GM18508 (cell line): Measurements from ENCODE around the gene TESMIN.

ENCODE experiments used
- ATAC-seq: cut with Tn5 transposase; IDR thresholded peaks from one replicate; pipeline ENCODE4 v1.9.1; 2021; ENCODE audit warnings: moderate number of reproducible peaks; ENCODE audit not compliant: insufficient read depth, unreplicated experiment

Gene TESMIN, protein sequence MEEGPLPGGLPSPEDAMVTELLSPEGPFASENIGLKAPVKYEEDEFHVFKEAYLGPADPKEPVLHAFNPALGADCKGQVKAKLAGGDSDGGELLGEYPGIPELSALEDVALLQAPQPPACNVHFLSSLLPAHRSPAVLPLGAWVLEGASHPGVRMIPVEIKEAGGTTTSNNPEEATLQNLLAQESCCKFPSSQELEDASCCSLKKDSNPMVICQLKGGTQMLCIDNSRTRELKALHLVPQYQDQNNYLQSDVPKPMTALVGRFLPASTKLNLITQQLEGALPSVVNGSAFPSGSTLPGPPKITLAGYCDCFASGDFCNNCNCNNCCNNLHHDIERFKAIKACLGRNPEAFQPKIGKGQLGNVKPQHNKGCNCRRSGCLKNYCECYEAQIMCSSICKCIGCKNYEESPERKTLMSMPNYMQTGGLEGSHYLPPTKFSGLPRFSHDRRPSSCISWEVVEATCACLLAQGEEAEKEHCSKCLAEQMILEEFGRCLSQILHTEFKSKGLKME

GRCh38 chr11:68751331-68751856 is at the start of gene TESMIN:
TESMIN (minus strand) TSS chr11:68751520; CDS start chr11:68750660, 860 bp downstream.
- no peak for ATAC-seq

- ATAC-seq, result no peak
These were observed 47.0 kb upstream of the TESMIN start for GRCh38 chr11:68798221-68798813.

GRCh38 chr11:68796801-68797200 is 45.5 kb upstream of the TESMIN start:
- ATAC-seq, result no peak

DNA sequence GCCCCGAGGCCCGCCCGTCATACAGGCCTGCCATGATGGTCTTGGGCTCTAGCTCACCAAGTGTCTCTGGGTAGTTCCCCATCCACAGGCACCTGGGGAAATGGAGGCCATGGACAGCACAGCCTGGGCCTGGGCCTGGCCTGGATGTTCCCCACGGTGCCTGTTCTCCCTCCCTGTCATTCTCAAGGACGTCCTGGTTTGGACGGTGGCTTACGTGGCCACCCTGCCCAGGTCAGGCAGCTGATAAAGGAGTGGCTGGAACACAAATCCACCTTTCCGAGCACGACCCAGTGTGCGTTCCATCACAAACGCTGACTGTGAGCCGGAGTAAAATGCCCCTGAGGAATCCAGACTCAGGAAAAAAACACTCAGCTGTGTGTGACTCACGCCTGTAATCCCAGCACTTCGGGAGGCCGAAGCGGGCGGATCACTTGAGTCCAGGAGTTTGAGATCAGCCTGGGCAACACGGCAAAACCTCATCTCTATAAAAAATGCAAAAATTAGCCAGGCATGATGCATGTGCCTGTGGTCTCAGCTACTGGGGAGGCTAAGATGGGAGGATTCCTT is 41.2 kb upstream of the TESMIN start:
- no peak for ATAC-seq

GRCh38 chr11:68784653-68785052 is 33.3 kb upstream of the TESMIN start:
- no peak for ATAC-seq

DNA sequence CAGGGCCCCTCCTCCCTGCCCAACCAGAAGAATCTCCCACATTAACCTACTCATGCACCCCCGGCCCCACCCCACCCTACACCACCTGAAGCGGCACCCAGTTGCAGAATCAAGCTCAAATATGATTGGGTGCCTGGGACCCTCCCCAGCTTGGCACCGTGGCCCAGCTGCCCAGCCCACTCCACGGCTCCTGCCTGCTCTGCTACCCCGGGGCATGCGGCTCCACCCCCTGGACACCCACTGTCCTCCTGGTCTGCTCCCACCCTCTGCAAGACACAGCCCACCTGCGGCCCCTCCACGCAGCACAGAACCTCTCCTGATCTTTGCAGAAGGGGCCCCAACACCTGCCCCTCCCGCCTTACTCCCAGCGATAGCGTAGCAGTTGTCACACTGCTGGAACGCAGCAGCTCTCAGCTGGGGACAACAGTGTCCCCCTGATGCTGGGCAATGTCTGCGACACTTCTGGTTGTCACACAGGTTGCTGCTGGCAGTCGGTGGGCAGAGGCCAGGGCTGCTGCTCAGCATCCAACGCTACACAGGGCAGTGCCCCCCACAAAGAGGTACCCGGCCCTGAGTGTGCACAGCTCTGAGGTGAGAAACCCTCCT is 32.0 kb upstream of the TESMIN start:
- no peak for ATAC-seq

- no peak for ATAC-seq
These were observed 31.4 kb upstream of the TESMIN start for GRCh38 chr11:68782711-68783110.

- ATAC-seq, result no peak
These were observed 29.5 kb upstream of the TESMIN start for GRCh38 chr11:68780829-68781228.

GRCh38 chr11:68778205-68778604 is 26.9 kb upstream of the TESMIN start:
- no peak for ATAC-seq

DNA sequence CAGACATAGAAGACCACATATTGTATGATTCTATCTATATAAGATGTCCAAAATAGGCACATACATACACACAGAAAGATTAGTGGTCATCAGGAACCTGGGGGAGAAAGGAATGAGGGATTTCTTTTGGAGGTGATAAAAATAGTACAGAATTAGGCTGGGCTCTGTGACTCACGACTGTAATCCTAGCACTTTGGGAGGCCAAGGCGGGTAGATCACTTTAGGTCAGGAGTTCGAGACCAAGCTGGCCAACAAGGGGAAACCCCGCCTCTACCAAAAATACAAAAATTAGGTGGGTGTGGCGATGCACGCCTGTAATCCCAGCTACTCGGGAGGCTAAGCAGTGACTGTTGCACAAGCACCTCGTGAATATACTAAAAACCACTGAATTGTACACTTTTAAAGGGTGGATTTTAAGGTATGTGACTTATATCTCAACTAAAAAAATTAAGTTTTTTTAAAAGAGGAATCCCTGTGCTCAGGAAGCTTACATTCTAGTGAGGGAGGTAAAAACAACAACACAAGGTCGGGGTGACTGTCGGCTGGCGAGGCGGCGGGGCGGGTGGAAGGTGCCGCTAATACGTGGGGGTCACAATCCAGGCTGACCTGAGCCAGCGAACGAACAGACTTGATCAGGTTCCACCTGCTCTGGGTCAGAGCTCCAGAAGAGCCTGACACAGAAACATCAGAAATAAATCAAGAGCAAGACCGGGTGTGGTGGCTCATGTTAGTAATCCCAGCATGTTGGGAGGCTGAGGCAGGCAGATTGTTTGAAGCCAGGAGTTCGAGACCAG is 25.3 kb upstream of the TESMIN start:
- ATAC-seq, result no peak

GRCh38 chr11:68775951-68776388 is 24.6 kb upstream of the TESMIN start:
- ATAC-seq, result no peak

DNA sequence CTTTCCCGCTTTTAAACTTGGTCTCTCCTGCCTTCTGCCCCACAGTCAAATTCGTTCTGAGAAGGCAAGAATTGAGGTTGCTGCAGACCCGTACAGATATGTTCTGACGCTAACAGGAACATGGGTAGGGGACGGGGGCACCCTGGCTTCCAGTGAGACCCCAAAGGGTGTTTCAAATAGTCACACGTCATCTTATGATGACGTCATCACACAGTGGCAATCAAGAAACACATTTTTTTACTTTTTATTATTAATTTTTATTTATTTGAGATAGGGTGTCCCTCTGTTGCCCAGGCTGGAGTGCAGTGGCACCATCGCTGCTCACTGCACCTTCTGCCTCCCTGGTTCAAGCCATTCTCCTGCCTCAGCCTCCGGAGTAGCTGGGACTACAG is 22.9 kb upstream of the TESMIN start:
- no peak for ATAC-seq

GRCh38 chr11:68773521-68774193 is 22.3 kb upstream of the TESMIN start:
- ATAC-seq, result no peak

DNA sequence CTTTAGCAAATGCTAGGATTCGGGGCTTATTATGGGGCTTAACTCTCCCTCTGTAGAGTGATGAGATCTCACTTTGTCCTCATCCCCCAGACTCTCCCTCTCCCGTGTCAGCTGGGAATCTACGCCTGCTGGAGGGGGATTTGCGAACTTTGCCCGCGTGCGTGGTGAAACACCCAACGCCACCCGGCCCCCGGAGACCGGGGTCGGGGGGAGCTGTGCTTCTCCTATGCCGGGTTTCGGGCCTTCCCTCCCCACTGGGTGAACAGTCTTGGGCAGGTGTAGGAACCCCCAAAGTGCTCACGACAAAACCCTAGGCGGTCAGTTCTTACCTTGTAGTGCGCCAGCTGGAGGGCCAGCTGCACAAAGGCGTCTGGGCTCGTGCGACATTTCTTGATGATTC is 21.6 kb upstream of the TESMIN start:
- no peak for ATAC-seq

- ATAC-seq, result no peak
These were observed 19.5 kb upstream of the TESMIN start for GRCh38 chr11:68770781-68771180.

DNA sequence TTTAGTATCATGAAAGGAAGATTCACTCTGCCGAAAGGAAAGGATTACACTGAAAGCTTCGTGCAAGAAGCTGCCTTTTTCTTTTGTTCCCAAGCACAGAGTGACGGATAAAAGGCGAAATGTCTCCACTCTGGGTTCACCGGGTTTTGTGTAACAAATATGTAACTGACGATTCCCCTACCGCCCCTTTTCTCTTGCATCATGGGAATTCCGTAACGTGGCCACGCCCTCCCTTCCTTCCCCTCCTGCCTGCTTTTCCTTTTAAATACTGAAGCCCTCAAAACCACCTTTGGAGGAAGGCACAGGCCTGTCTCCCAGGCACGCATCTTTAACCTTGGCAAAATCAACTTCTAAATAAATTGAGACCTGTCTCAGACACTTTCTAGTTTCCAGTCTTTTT is 16.4 kb upstream of the TESMIN start:
- ATAC-seq, result no peak

- ATAC-seq, result no peak
These were observed 15.5 kb upstream of the TESMIN start for GRCh38 chr11:68766786-68767185.

- no peak for ATAC-seq
These were observed 13.4 kb upstream of the TESMIN start for GRCh38 chr11:68764746-68765145.

- ATAC-seq, result no peak
These were observed 12.8 kb upstream of the TESMIN start for GRCh38 chr11:68763926-68764657.
